HG03575 (cell line): ENCODE results near the gene CDH12.

ENCODE experiments used
- ATAC-seq: cut with Tn5 transposase; IDR thresholded peaks from one replicate; pipeline ENCODE4 v1.9.1; 2021; ENCODE audit not compliant: unreplicated experiment, insufficient number of reproducible peaks, low FRiP score; ENCODE audit errors: extremely low read depth

CDH12 gene

DNA sequence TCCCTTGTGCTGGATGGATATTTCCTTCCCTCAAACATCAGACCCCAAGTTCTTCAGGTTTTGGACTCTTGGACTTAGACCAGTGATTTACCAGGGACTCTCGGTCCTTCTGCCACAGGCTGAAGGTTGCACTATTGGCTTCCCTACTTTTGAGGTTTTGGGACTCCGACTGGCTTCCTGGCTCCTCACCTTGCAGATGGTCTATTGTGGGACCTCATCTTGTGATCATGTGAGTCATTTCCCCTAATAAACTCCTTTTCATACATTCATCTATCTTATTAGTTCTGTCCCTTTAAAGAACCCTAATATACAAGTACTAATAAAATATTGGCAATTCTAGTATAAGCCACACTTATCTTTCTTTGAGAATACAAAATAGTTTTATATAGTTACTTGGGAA lies 1078.9 kb downstream of the CDH12 start:
- no peak for ATAC-seq

DNA sequence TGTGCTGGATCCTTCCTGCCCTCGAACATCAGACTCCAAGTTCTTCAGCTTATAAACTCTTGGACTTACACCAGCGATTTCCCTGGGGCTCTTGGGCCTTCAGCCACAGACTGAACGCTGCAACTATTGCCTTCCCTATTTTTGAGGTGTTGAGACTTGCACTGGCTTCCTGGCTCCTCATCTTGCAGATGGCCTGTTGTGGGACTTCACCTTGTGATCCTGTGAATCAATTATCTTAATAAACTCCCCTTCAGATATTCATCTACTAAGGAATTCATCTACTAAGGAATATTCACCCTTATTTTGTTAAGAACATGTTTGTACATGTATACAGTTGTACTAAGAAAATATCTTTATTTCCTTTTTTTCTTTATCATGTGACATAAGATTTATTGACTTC lies 1079.7 kb downstream of the CDH12 start:
- ATAC-seq = no peak

DNA sequence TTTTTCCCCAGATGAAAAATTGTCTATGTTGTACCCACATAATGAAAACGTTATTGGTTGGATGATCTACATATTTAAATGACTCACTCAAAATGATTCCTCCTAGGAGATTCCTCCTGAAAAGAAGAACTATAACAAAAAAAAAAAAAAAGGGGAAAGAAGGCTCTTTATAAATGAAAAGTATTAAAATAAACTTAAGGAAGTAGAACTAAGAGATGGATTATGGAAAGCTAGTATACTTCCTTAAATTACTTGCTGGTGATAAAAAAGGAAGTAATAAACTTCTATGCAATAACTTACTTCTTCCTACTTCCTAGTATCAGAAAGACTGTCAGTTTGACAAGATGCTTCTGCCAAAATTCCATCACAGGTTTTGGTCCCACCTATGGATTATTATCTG lies 1087.7 kb downstream of the CDH12 start:
- ATAC-seq = no peak

DNA sequence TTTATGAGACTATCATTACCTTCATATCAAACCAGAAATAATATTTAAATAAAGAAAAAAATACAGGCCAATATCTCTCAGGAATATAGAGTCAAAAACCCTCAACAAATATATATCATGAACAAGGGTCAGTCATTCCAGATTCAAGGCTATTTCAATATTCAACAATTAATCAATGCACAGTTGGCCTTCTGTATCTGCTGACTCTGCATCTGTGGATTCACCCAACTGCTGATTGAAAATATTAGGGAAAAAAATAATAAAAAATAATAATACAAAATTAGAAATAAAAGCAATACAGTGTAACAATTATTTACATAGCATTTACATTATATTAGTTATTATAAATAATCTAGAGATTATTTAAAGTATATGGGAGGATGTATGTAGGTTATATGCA lies 1114.0 kb downstream of the CDH12 start:
- ATAC-seq = no peak

DNA sequence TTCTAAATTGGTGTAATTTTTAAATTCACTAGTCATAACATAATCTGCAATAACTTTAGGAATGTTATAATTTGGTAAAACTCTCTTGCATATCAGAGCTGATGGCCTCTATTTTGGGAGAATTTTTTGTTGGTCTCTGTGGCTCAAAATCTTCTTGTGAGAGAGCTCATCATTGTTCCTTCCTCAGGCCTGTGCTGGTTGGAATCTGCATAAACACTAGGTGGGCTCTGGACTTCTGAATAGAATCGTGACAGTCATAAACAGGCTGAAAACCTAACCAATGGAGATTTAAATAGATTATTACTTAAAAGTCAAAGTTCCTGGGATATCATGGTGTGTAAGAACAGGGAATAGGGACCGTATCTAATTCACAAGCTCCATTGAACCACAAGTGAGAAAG lies 1129.6 kb downstream of the CDH12 start:
- ATAC-seq = no peak

DNA sequence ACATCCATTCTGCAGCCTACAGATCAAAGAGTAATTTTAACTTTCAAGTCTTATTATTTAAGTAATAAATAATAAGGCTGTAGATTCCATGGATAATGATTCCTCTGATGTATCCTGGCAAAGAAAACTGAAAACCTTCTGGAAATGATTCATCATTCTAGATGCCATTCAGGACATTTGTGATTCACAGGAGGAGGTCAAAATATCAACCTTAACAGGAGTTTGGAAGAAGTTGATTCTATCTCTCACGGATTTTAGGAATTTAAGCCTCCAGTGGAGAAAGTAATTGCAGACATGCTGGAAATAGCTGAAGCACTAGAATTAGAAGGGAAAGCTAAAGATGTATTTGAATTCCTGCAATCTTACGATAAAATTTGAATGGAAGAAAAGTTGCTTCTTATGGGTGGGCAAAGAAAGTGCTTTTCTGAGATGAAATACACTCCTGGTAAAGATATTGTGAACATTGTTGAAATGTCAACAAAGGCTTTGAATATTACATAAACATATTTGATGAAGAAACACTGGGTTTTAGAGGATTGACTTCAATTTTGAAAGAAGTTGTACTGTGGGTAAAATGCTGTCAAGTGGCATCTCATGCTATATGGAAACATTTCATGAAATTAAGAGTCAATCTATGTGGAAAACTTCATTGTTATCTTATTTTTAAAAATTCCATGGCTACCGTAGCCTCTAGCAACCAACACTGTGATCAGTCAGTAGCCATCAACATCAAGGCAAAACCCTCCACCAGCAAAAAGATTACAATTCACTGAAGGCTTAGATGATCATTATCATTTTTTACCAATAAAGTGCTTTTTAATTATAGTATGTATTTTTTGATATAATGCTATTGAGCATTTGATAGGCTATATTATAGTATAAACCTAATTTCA lies 1141.0 kb downstream of the CDH12 start:
- ATAC-seq = no peak

DNA sequence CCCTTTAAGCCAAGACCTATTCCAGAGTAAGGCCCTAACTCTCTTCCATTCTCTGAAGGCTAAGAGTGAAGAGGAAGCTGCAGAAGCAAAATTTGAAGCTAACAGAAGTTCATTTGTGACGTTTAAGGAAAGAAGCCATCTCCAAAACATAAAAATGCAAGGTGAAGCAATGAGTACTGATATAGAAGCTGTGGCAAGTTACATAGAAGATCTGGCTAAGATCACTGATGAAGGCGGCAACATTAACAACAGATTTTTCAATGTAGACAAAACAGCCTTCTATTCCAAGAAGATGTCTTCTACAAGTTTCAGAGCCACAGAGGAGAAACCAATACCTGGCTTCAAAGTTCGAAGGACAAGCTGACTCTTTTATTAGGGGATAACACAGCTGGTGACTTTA lies 1143.4 kb downstream of the CDH12 start:
- no peak for ATAC-seq

DNA sequence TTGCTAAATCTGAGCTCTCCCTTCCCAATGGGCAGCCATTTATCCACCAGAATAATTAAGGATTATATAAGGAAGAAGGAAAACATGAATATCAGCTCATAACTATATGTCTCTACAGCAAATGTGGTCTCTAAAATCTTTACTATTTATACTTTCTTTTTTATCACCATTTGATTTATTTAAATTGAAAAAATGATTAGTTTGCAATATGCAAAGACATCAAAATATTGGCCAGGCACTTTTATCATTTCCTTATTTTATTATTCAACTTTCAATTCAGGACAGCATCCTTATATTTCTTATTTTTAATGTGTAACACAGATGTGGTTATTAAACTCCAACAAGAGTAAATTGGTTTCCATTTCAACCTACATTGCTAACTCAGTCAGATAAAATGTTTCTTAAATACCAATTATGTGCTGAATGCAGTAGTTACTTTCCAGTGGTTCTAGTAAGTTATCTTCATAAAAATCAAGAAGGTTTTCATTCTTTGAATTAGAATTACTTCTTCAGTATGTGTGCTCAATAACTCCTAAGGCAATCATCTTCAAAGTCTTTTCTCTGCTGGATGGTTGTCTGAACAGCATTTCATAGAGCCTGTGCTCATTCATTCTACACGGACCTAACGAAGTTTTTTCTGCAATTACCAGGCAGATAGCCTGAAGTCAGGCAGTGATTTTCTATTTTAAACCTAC lies 1148.0 kb downstream of the CDH12 start:
- ATAC-seq = no peak

DNA sequence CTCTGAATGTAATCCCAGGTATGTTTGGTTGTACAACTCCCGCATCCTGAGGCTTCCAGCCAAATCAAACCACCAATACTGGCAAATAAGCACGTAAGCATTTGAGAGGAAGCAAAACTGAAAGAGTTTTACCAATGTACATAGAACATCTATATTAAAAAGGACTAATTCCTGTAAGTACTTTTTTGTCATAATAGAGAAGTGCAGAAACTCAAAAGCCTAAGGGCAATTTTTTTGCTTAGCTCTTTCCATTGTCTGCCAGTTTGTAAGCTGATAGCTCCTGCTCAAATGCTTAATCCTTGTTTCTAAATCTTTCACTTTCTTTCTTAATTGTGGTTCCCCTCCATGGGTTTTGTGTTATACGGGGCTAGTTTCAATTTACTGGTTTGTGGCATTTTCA lies 1151.8 kb downstream of the CDH12 start:
- no peak for ATAC-seq
